T-helper 2 cell treated with Interferon-gamma antibody and Interleukin-4, amounts not matched to agents 5 μg/mL and 100 μg/mL, for 36 hours (primary cell): ENCODE results near the gene HOGA1.
"Not testable (repeated sequence)": the region's sequence is repeated elsewhere in the genome, so short reads cannot be mapped to it uniquely, and the experiment has no call there.

ENCODE experiments used
- DNase-seq: peaks from one replicate; pipeline ENCODE4 v3.0.0; 2021; ENCODE audit warnings: low spot score
- H3K27ac Mint-ChIP-seq: one replicate; pipeline ENCODE4 v1.8.0; 2021; ENCODE audit warnings: mild to moderate bottlenecking, mixed read lengths
- H3K27me3 Mint-ChIP-seq: one replicate; pipeline ENCODE4 v1.8.0; 2021; ENCODE audit warnings: low read depth, mixed read lengths
- H3K36me3 Mint-ChIP-seq: one replicate; pipeline ENCODE4 v1.8.0; 2021; ENCODE audit warnings: low read depth, mixed read lengths
- H3K4me1 Mint-ChIP-seq: one replicate; pipeline ENCODE4 v1.8.0; 2021; ENCODE audit warnings: low read depth, mixed read lengths
- H3K4me3 Mint-ChIP-seq: one replicate; pipeline ENCODE4 v1.8.0; 2022; ENCODE audit warnings: mild to moderate bottlenecking, moderate library complexity, mixed read lengths
- H3K9me3 Mint-ChIP-seq: one replicate; pipeline ENCODE4 v1.8.0; 2021; ENCODE audit warnings: mixed read lengths

Gene HOGA1

DNA sequence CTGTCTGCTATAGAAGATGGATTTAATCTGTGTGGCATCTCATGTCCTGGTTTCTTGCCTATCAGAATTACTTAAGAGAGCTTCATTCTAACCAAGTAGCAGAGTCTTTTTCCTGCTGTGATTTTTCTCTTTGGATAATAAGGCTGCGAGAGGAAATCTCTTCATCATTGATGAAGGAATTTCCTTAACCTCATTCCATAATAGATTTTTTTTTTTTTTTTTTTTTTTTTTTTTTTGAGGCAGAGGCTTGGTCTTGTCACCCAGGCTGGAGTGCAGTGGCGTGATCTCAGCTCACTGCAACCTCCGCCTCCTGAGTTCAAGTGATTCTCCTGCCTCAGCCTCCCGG, 65.2 kb downstream of the HOGA1 start:
- not testable (repeated sequence) for H3K27me3 Mint-ChIP-seq, DNase-seq, H3K9me3 Mint-ChIP-seq, H3K4me3 Mint-ChIP-seq
- Mint-ChIP-seq H3K4me1 (peaks cover 17% of the 10 kb centered on the region), H3K27ac (peak overlapping the region; percentile 64), H3K36me3 (peaks cover 24% of the 10 kb centered on the region)

DNA sequence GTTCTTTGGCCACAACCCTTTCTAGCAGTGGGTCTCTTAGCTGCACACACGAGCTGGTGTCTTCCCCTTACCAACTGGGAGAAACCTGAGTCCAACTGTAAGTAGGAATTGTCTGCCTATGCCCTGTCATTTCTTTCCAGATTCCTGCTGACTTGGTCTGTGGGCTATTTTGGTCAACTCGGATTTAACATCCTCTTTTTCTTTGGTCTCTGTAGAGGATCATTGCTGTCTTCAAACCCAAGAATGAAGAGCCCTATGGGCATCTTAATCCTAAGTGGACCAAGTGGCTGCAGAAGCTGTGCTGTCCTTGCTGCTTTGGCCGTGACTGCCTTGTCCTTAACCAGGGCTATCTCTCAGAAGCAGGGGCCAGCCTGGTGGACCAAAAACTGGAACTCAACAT, 66.5 kb downstream of the HOGA1 start:
- no peak overlapping the region for H3K4me3 Mint-ChIP-seq
- peaks cover 16% of the 10 kb centered on the region for H3K36me3 Mint-ChIP-seq
- H3K27ac Mint-ChIP-seq, result no peak overlapping the region
- no peaks in the 10 kb centered on the region for H3K27me3 Mint-ChIP-seq
- H3K4me1 Mint-ChIP-seq, result peaks cover 16% of the 10 kb centered on the region
- no peak for DNase-seq
- H3K9me3 Mint-ChIP-seq, result no peaks in the 10 kb centered on the region

DNA sequence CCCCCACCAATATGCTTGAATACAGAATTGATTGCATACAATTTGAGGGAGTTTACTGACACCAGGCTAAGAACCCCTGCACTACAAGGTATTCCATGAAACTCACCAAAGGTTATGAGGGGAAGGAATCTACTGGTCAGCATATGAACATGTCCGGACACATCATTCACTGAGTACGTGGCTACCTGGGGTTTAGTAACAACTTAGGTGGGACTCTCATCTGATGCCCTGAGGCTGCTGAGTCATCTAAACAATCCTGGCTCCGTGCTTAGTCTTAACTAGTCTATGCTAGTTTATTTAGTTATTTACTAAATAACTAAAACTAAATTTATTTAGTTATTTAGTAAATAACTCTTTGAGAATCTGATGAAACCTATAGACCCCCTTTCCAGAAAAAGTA, 67.6 kb downstream of the HOGA1 start:
- no peak for DNase-seq
- Mint-ChIP-seq H3K9me3 (no peaks in the 10 kb centered on the region), H3K27me3 (no peaks in the 10 kb centered on the region), H3K4me3 (no peak overlapping the region), H3K36me3 (peaks cover 23% of the 10 kb centered on the region), H3K4me1 (peaks cover 15% of the 10 kb centered on the region), H3K27ac (no peak overlapping the region)

DNA sequence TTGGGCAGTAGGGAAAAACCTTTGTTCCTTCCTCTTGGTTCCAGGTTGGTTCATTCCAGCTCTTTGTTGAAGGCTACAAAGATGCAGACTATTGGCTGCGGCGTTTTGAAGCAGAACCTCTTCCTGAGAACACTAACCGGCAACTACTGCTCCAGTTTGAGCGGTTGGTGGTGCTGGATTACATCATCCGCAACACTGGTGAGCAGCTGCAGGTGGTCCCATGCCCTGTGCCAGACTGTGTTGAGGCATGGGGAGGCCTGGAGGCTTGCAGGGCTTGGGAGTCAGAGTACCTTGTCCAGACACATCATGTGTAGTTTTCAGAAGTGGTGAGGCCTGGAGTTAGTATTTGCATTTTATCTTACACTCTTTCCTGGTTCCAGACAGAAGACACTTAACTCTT, 72.6 kb downstream of the HOGA1 start:
- no peaks in the 10 kb centered on the region for H3K27me3 Mint-ChIP-seq
- no peak for DNase-seq
- H3K27ac Mint-ChIP-seq, result no peak overlapping the region
- H3K4me3 Mint-ChIP-seq, result no peak overlapping the region
- no peaks in the 10 kb centered on the region for H3K9me3 Mint-ChIP-seq
- no peaks in the 10 kb centered on the region for H3K4me1 Mint-ChIP-seq
- H3K36me3 Mint-ChIP-seq, result peaks cover 36% of the 10 kb centered on the region

DNA sequence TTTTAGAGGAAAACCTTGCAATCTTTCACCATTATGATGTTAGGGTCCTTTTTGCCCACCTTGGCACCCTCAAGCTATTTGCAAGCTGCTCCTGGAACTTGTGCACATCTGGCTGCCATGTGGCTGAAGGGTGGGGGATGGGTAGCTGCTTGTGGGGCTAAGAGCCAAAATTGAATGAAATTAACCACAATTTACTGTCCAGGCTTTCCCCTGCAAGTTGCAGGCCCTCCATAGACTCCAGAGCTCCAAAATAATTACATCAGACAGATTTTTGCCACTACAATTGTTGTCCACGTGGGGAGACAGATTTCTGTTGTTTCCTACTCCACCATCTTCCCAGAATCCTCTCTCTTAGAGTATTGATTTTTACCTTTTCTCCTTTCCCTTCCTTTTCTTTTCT, 75.4 kb downstream of the HOGA1 start:
- H3K4me1 Mint-ChIP-seq, result no peaks in the 10 kb centered on the region
- no peaks in the 10 kb centered on the region for H3K27me3 Mint-ChIP-seq
- no peak for DNase-seq
- no peak overlapping the region for H3K27ac Mint-ChIP-seq
- H3K9me3 Mint-ChIP-seq, result no peaks in the 10 kb centered on the region
- peaks cover 40% of the 10 kb centered on the region for H3K36me3 Mint-ChIP-seq
- no peak overlapping the region for H3K4me3 Mint-ChIP-seq
